BE2C (cell line): Measurements from ENCODE around the gene PMEPA1.
A peak's percentile ranks its signal among the peaks of the same experiment; 100 is the strongest.

Source experiments
- DNase-seq: peaks from one replicate; pipeline ENCODE4 v3.0.0-alpha.2; 2020
- H3K27me3 ChIP-seq: fragments of 250-450 bp; sonication (Bioruptor Pico); 2 replicates; pipeline ENCODE4 v1.5.1; 2020; ENCODE audit warnings: mild to moderate bottlenecking
- H3K36me3 ChIP-seq: fragments of 250-450 bp; sonication (Bioruptor Pico); 2 replicates; pipeline ENCODE4 v1.5.1; 2020; ENCODE audit warnings: mild to moderate bottlenecking
- H3K4me1 ChIP-seq: fragments of 250-450 bp; sonication (Bioruptor Pico); 2 replicates; pipeline ENCODE4 v1.5.1; 2020
- H3K4me3 ChIP-seq: 2 replicates; pipeline ENCODE4 v1.5.1; 2011; ENCODE audit warnings: low read depth, low read length
- H3K9me3 ChIP-seq: fragments of 250-450 bp; sonication (Bioruptor Pico); 2 replicates; pipeline ENCODE4 v1.5.1; 2020
- TF ChIP-seq, protein P1 (sequence below): IDR thresholded peaks from 2 replicates; pipeline ENCODE4 v1.5.1; 2012; ENCODE audit warnings: mild to moderate bottlenecking, low read depth, low read length

The PMEPA1 gene

DNA sequence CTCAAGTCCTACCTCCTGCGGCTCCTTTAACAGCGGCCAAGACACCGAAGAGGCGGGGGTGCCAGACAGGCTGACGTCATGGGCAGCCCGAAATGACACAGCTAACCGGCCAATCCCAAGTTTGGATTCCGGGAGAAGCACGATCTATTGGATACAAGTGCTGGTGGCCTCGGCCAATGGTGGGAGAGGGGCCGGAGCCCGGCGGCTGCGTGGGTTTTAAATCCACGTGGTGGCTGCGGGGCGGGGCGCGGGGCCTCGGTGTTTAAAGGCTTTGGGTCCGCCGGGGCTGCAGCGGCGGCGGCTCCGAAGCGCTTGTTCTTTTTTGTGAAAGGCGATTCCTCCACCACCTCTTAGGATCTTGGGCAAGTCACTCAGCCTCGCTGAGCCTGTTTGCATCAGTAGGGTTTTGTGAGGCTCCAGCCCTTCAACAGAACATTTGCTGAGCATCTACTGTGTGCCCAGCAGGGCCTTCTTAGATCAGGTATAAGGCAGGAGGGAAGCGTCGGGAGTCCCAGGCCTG lies 8.7 kb upstream of the PMEPA1 start:
- no peaks in the 10 kb centered on the region for H3K27me3 ChIP-seq
- peak; percentile 97 for DNase-seq
- TF ChIP-seq, protein P1, sequence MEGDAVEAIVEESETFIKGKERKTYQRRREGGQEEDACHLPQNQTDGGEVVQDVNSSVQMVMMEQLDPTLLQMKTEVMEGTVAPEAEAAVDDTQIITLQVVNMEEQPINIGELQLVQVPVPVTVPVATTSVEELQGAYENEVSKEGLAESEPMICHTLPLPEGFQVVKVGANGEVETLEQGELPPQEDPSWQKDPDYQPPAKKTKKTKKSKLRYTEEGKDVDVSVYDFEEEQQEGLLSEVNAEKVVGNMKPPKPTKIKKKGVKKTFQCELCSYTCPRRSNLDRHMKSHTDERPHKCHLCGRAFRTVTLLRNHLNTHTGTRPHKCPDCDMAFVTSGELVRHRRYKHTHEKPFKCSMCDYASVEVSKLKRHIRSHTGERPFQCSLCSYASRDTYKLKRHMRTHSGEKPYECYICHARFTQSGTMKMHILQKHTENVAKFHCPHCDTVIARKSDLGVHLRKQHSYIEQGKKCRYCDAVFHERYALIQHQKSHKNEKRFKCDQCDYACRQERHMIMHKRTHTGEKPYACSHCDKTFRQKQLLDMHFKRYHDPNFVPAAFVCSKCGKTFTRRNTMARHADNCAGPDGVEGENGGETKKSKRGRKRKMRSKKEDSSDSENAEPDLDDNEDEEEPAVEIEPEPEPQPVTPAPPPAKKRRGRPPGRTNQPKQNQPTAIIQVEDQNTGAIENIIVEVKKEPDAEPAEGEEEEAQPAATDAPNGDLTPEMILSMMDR = no peak
- no peaks in the 10 kb centered on the region; the same call in 1 of the 2 replicates for H3K4me1 ChIP-seq
- no peaks in the 10 kb centered on the region for H3K9me3 ChIP-seq
- H3K36me3 ChIP-seq = no peaks in the 10 kb centered on the region
- H3K4me3 ChIP-seq = peak overlapping the region; percentile 56

DNA sequence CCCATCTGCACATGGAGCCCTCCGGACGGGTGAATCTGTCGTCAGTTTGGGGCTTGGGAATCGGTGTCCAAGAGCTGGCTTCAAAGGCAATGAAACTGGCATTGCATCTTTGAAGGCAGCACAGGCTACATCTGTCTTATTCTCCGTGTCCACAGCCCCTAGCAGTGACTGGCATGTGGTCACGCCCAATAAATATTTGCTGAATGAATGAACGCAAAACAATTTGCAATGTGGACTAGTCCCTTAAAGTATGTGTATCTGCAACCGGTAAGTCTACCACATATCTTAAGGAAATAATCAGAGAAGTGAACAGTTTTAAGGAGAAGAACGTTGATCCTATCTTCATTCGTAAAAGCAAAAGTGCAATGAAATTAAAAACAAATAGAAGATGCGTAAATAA lies 8.0 kb upstream of the PMEPA1 start:
- TF ChIP-seq, protein P1 = no peak
- H3K4me3 ChIP-seq = no peak overlapping the region
- H3K9me3 ChIP-seq = no peaks in the 10 kb centered on the region
- DNase-seq = no peak
- H3K27me3 ChIP-seq = no peaks in the 10 kb centered on the region
- H3K36me3 ChIP-seq = no peaks in the 10 kb centered on the region
- H3K4me1 ChIP-seq = no peaks in the 10 kb centered on the region; the same call in 1 of the 2 replicates

DNA sequence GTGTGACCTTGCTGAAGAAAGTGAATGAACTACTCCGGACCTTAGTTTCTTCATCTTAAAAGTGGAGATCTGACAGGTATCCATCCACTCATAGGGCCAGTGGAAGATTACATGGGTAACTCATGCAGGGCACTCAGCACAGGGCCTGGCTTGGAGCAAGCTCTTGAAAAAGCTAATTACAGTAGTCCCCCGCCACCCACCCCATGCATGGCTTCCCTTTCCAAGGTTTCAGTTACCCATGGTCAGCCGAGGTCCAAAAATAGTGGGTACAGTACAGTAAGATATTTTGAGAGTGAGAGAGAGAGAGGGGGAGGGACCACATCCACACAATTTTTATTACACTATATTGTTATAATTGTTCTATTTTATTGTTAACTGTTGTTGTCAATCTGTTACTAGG lies 7.1 kb upstream of the PMEPA1 start:
- Histone ChIP-seq H3K36me3 (no peaks in the 10 kb centered on the region), H3K27me3 (no peaks in the 10 kb centered on the region), H3K9me3 (no peaks in the 10 kb centered on the region), H3K4me1 (no peaks in the 10 kb centered on the region; the same call in 1 of the 2 replicates), H3K4me3 (no peak overlapping the region)
- TF ChIP-seq, protein P1 = no peak
- no peak for DNase-seq

DNA sequence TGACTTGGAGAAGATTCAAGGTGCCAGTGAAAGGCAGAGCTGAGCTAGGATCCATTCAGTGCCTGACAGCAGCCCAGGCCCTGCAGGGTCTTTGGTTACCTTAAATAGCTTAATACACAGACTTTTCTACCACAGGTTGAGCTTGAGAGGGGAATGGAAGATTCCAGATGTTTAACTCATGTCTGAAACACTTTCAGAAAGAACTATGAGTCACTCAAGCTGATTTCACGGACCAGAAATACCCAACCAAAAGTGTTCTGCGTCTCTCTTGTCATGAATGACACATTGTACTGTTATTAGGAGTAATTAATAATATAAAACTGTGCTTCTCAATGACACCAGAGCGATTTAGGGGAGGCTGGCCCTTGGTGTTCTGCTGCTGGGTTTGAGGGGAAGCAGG lies 6.4 kb upstream of the PMEPA1 start:
- Histone ChIP-seq H3K36me3 (no peaks in the 10 kb centered on the region), H3K4me1 (no peaks in the 10 kb centered on the region; the same call in 1 of the 2 replicates)
- DNase-seq = no peak

DNA sequence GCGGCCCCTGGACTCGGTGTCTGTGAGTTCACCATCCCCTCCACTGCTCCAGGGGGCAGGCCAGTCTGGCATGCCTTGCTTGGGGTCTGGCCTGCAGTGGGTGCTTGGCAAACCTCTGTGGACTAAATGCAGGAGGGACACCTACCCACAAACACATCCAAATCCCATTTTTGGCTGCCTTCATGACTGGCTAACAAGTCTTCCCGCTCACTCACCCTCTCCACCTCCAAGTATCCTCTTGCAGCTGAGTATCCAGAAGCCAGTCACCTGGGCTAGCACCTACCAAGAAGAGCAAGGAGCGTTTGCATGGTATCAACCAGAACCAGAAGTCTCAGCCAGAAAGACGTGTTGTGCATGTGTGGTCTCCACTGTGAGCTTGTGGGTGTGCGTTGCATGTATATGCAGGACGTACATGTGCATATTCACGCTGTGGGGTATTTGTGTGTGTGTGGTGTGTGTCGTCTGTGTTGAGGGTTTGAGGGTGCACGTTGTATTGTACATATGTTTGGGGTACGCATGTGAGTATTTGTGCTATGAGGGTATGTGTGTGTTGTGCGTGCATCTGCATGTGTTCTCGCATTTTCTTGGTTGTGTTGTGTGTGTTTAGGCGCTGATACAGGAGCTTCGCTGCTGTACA lies 5.6 kb upstream of the PMEPA1 start:
- H3K27me3 ChIP-seq = no peaks in the 10 kb centered on the region
- H3K9me3 ChIP-seq = no peaks in the 10 kb centered on the region
- no peak for DNase-seq
- no peaks in the 10 kb centered on the region for H3K36me3 ChIP-seq
- no peak overlapping the region for H3K4me3 ChIP-seq
- TF ChIP-seq, protein P1 = no peak
- H3K4me1 ChIP-seq = peaks cover 4% of the 10 kb centered on the region; the same call in 1 of the 2 replicates

More for the DNA sequence above, 6.4 kb upstream of the PMEPA1 start:
- Histone ChIP-seq H3K27me3 (no peaks in the 10 kb centered on the region), H3K4me3 (no peak overlapping the region), H3K9me3 (no peaks in the 10 kb centered on the region)
- TF ChIP-seq, protein P1 = no peak
